AG04449 (cell line): Measurements from ENCODE around the gene MYO15A.

Experiments
- CTCF ChIA-PET: fragments of 350-600 bp; formaldehyde crosslinking; extraction: SDS; loops from one replicate; lab custom pipeline; 2021; ENCODE audit warnings: antibody characterized with exemption; lab: Yijun Ruan, JAX
- POLR2A ChIA-PET: fragments of 400-600, 350-600 bp; formaldehyde crosslinking; extraction: SDS; loops from one replicate; lab custom pipeline; 2020; ENCODE audit warnings: antibody characterized with exemption, inconsistent platforms; lab: Yijun Ruan, JAX
- DNase-seq: peaks from one replicate; pipeline ENCODE4 v3.0.0-alpha.2; 2010; ENCODE audit warnings: low read depth, low spot score
- H3K4me3 ChIP-seq: 2 replicates; pipeline ENCODE4 v1.5.1; 2011; ENCODE audit warnings: low read depth, mild to moderate bottlenecking, control low read depth, low read length
- CTCF ChIP-seq: IDR thresholded peaks from one replicate; pipeline ENCODE4 v1.5.1; 2011; ENCODE audit warnings: mild to moderate bottlenecking, moderate library complexity, low read length, control low read depth, inconsistent platforms; ENCODE audit not compliant: insufficient read depth; ENCODE audit errors: missing control alignments

Gene MYO15A

GRCh38 chr17:18224053-18224386 lies 115.5 kb downstream of the MYO15A start:
- ChIA-PET CTCF (interaction anchor here (1.0 to 1.2 kb wide), 3 partner anchors 9 to 39 kb away, joined by 3 to 5 read pairs (median 4); no protein-coding TSS in a partner anchor), POLR2A (interaction anchor here (0.7 kb wide), 1 partner anchor 1016 kb away, joined by 3 read pairs; no protein-coding TSS in a partner anchor)
- no peak for DNase-seq
- H3K4me3 ChIP-seq: no peak overlapping the region
- no peak for TF ChIP-seq CTCF

- POLR2A ChIA-PET: no interaction called here
These were observed 116.0 kb downstream of the MYO15A start for GRCh38 chr17:18224387-18225120.

GRCh38 chr17:18225121-18225641 lies 116.6 kb downstream of the MYO15A start, which contains the start of gene LLGL1:
Gene LLGL1, plus strand, starts transcription at chr17:18225635. Its CDS starts 48 bp downstream, at chr17:18225683.
- H3K4me3 ChIP-seq: peak within 1 kb of the TSS; percentile 82
- DNase-seq: peak; percentile 38
- ChIA-PET CTCF (no interaction called here), POLR2A (no interaction called here)
- TF ChIP-seq CTCF: no peak

More at GRCh38 chr17:18224387-18225120, 116.0 kb downstream of the MYO15A start:
- TF ChIP-seq CTCF: no peak
- CTCF ChIA-PET: interaction anchor here (1.0 to 1.2 kb wide), 3 partner anchors 9 to 40 kb away, joined by 3 to 5 read pairs (median 4); no protein-coding TSS in a partner anchor
- DNase-seq: no peak
- H3K4me3 ChIP-seq: peak overlapping the region; percentile 52

DNA sequence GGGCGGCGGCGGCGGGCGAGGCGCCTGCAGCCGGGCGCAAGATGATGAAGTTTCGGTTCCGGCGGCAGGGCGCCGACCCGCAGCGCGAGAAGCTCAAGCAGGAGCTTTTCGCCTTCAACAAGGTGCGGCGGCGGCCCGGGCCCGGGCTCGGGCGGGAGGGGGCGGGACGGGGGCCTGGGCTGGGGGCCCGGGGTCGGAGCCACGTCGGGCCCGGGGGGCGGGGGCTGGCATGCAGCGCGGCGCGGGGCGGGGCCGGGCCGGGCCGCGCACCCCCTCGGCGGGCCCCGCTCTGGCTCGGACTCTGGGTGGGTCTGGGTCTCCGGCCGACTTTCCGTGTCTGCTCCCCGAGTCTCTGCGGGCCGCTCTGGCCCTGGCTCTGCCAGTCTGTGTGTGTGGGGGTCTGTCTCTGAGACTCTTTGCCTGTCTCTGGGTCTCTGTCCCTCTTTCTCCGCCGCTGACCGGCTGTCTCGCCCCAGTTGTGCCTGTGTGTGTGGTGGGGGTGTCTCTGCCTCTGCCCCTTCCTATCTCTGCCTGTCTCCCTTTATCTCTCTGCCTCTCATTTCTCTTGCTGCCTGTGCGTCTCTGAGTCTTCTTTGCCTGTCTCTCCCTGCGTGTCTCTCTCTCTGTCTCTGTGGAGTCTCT lies 117.2 kb downstream of the MYO15A start:
- CTCF ChIA-PET: interaction anchor here (0.7 to 1.8 kb wide), 2 partner anchors 8 to 10 kb away, joined by 4 read pairs; no protein-coding TSS in a partner anchor
- peak overlapping the region; percentile 82 for H3K4me3 ChIP-seq
- no peak for TF ChIP-seq CTCF
- DNase-seq: no peak
- POLR2A ChIA-PET: no interaction called here

DNA sequence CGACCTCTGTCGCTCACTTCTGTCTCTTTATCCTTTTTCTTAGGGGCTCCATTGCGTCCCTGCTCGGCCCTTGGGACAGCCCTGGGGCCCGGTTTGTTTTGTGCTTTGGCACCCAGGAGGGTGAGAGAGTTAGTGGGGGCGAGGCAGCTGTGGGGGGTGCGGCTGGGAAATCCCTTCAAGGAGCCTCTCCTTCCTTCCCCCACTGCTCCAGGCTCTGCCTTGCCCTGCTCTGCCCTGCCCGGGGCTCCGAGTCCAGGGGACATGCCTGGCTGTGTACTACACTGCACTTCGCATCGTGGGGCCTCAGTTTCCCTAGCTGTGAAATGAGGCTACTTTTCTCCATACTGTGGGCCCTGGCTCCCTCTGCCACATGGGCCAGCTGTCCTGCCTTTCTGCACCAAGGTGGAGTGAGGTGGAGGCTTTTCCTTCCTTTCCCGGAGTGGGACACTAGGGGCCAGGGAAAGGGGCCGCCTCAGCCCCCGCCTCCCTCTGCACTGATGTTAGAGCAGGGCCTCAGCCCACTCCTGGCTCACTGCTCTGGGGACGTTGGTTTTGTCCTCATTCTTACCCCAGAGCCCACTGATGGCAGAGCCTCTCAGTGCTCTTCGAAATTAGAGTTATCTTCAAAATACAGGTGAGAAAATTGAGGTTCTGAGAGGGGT lies 117.9 kb downstream of the MYO15A start:
- ChIA-PET POLR2A (no interaction called here), CTCF (interaction anchor here (0.7 to 1.8 kb wide), 2 partner anchors 9 kb away, joined by 4 read pairs; no protein-coding TSS in a partner anchor)
- DNase-seq: no peak
- no peak for TF ChIP-seq CTCF
- H3K4me3 ChIP-seq: peak overlapping the region; percentile 82
